ENCODE measurements around the gene KRTAP5-9.

The KRTAP5-9 gene

DNA sequence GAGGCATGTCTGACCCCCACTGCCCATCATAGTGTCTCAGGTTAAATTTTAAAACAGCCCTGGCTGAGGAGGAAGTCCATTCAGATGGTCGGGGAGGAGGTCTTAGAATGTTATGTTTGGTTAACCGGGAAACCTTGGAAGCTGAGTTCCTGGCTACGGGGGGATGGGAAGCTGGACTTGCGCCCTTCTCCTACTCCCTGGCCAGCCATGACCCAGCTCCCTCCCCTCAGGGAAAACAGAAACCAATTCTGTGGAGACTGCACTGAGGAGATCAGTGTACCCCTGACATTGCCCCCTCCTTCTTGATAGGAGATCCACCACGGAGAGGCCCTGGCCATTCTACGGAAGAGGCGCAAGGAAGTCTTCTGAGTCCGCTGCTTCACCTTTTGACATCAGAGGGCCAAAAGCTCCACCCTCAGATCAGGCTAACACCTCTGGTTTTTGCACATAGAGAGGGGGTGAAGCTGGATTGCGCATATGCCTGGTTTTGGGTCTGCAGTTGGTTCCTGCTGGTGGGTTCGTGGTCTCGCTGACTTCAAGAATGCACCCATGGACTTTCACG lies 2.7 kb upstream of the KRTAP5-9 start:
- Histone ChIP-seq H3K27me3 (ENCODE audit: insufficient read depth, low read length) (peaks cover 15% of the 10 kb centered on the region; the same call in 1 of the 2 replicates), H3K9me3 (ENCODE audit: low read length) (no peaks in the 10 kb centered on the region), H3K27ac (ENCODE audit: low read depth, low read length, poor library complexity, severe bottlenecking) (no peak overlapping the region), H3K9me2 (ENCODE audit: low read depth, low read length) (no peaks in the 10 kb centered on the region), H3F3A (ENCODE audit: insufficient read depth, low read length) (no peaks in the 10 kb centered on the region), H3K4me2 (ENCODE audit: low read length) (no peak overlapping the region), H3K4me1 (ENCODE audit: insufficient read depth, low read length, severe bottlenecking) (no peaks in the 10 kb centered on the region), H4K20me1 (ENCODE audit: insufficient read depth, low read length) (no peaks in the 10 kb centered on the region), H3K36me3 (ENCODE audit: insufficient read depth, low read length) (no peaks in the 10 kb centered on the region; the same call in 1 of the 2 replicates), H3K9ac (ENCODE audit: low read length) (no peak overlapping the region), H3K79me2 (ENCODE audit: insufficient read depth, low read length) (no peaks in the 10 kb centered on the region), H3K4me3 (ENCODE audit: low read depth, low read length, poor library complexity, severe bottlenecking) (no peak overlapping the region), H2AFZ (ENCODE audit: low read length) (no peak overlapping the region)
- TF ChIP-seq EZH2 (IDR thresholded peaks at IDR 0.05; ENCODE audit: borderline replicate concordance, low read length): no peak
- TF ChIP-seq, protein P1, sequence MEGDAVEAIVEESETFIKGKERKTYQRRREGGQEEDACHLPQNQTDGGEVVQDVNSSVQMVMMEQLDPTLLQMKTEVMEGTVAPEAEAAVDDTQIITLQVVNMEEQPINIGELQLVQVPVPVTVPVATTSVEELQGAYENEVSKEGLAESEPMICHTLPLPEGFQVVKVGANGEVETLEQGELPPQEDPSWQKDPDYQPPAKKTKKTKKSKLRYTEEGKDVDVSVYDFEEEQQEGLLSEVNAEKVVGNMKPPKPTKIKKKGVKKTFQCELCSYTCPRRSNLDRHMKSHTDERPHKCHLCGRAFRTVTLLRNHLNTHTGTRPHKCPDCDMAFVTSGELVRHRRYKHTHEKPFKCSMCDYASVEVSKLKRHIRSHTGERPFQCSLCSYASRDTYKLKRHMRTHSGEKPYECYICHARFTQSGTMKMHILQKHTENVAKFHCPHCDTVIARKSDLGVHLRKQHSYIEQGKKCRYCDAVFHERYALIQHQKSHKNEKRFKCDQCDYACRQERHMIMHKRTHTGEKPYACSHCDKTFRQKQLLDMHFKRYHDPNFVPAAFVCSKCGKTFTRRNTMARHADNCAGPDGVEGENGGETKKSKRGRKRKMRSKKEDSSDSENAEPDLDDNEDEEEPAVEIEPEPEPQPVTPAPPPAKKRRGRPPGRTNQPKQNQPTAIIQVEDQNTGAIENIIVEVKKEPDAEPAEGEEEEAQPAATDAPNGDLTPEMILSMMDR (IDR thresholded peaks at IDR 0.05; ENCODE audit: low read length): no peak

DNA sequence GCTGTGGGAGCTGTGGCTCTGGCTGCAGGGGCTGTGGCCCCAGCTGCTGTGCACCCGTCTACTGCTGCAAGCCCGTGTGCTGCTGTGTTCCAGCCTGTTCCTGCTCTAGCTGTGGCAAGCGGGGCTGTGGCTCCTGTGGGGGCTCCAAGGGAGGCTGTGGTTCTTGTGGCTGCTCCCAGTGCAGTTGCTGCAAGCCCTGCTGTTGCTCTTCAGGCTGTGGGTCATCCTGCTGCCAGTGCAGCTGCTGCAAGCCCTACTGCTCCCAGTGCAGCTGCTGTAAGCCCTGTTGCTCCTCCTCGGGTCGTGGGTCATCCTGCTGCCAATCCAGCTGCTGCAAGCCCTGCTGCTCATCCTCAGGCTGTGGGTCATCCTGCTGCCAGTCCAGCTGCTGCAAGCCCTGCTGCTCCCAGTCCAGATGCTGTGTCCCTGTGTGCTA lies 514 bp downstream of the KRTAP5-9 start:
- H2AFZ ChIP-seq (ENCODE audit: low read length): no peak overlapping the region
- TF ChIP-seq EZH2 (IDR thresholded peaks at IDR 0.05; ENCODE audit: borderline replicate concordance, low read length): no peak
- TF ChIP-seq, protein P1 (IDR thresholded peaks at IDR 0.05; ENCODE audit: low read length): no peak
- no peak overlapping the region for H3K4me3 ChIP-seq (ENCODE audit: low read depth, low read length, poor library complexity, severe bottlenecking)
- H3K36me3 ChIP-seq (ENCODE audit: insufficient read depth, low read length): no peaks in the 10 kb centered on the region
- no peak overlapping the region for H3K27ac ChIP-seq (ENCODE audit: low read depth, low read length, poor library complexity, severe bottlenecking)
- peaks cover 7% of the 10 kb centered on the region; the same call in 1 of the 2 replicates for H3K27me3 ChIP-seq (ENCODE audit: insufficient read depth, low read length)
- no peaks in the 10 kb centered on the region for H3K9me3 ChIP-seq (ENCODE audit: low read length)
- no peaks in the 10 kb centered on the region for H3K9me2 ChIP-seq (ENCODE audit: low read depth, low read length)
- H3F3A ChIP-seq (ENCODE audit: insufficient read depth, low read length): no peaks in the 10 kb centered on the region
- no peak overlapping the region for H3K4me2 ChIP-seq (ENCODE audit: low read length)
- H3K9ac ChIP-seq (ENCODE audit: low read length): no peak overlapping the region
- H3K4me1 ChIP-seq (ENCODE audit: insufficient read depth, low read length, severe bottlenecking): no peaks in the 10 kb centered on the region
- H4K20me1 ChIP-seq (ENCODE audit: insufficient read depth, low read length): no peaks in the 10 kb centered on the region
- no peaks in the 10 kb centered on the region for H3K79me2 ChIP-seq (ENCODE audit: insufficient read depth, low read length)

DNA sequence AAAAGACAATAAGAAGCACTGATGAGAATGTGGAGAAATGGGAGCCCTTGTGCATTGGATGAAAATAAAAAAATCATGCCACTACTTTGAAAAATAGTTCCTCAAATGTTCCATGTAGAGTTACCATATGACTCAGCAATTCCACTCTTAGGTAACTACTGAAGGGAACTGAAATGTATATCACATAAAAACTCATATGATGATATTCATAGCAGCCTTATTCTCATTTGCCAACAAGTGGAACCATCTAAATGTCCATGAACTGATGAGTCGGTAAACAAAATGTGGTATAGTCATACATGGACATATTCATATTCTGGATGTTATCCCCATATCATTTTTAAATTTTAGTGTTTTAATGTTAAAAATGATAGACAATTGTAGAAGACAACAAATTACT lies 3.5 kb downstream of the KRTAP5-9 start:
- TF ChIP-seq, protein P1 (IDR thresholded peaks at IDR 0.05; ENCODE audit: low read length): no peak
- no peak for TF ChIP-seq EZH2 (IDR thresholded peaks at IDR 0.05; ENCODE audit: borderline replicate concordance, low read length)
- Histone ChIP-seq H3K4me2 (ENCODE audit: low read length) (no peak overlapping the region), H3K27ac (ENCODE audit: low read depth, low read length, poor library complexity, severe bottlenecking) (no peak overlapping the region), H3K9ac (ENCODE audit: low read length) (no peak overlapping the region), H3K79me2 (ENCODE audit: insufficient read depth, low read length) (no peaks in the 10 kb centered on the region), H3K27me3 (ENCODE audit: insufficient read depth, low read length) (no peaks in the 10 kb centered on the region; the same call in 1 of the 2 replicates), H4K20me1 (ENCODE audit: insufficient read depth, low read length) (no peaks in the 10 kb centered on the region), H3K4me1 (ENCODE audit: insufficient read depth, low read length, severe bottlenecking) (no peaks in the 10 kb centered on the region), H3K9me2 (ENCODE audit: low read depth, low read length) (no peaks in the 10 kb centered on the region), H3K36me3 (ENCODE audit: insufficient read depth, low read length) (no peaks in the 10 kb centered on the region), H3K4me3 (ENCODE audit: low read depth, low read length, poor library complexity, severe bottlenecking) (no peak overlapping the region), H3K9me3 (ENCODE audit: low read length) (no peaks in the 10 kb centered on the region), H3F3A (ENCODE audit: insufficient read depth, low read length) (no peaks in the 10 kb centered on the region), H2AFZ (ENCODE audit: low read length) (no peak overlapping the region)
